Hepatocyte (in vitro differentiated cells): ENCODE data around the gene CARD10. TPM values are rescaled to one million over a fixed set of nuclear protein-coding genes. Genes with fewer than 3 reads are reported as not detected.
A peak's percentile ranks its signal among the peaks of the same experiment; 100 is the strongest.

Experiments used
- DNase-seq: peaks from one replicate; pipeline ENCODE4 v3.0.0-alpha.2; 2016; ENCODE audit warnings: low spot score
- H2AFZ ChIP-seq: fragments of 200-600 bp; sonication (generic); 2 replicates; pipeline ENCODE4 v1.6.0; 2016; ENCODE audit warnings: antibody characterized with exemption, mild to moderate bottlenecking
- H3K27ac ChIP-seq: fragments of 200-600 bp; sonication (generic); 2 replicates; pipeline ENCODE4 v1.5.1; 2016; ENCODE audit warnings: mild to moderate bottlenecking
- H3K27me3 ChIP-seq: fragments of 200-600 bp; sonication (generic); 2 replicates; pipeline ENCODE4 v1.6.1; 2016
- H3K36me3 ChIP-seq: fragments of 200-600 bp; sonication (generic); replicated peaks from 2 replicates; pipeline ENCODE4 v1.5.1; 2016; ENCODE audit warnings: low read depth; ENCODE audit not compliant: insufficient read depth
- H3K4me1 ChIP-seq: fragments of 200-600 bp; sonication (generic); 2 replicates; pipeline ENCODE4 v1.5.1; 2016; ENCODE audit warnings: mild to moderate bottlenecking, moderate library complexity; ENCODE audit not compliant: insufficient read depth
- H3K4me2 ChIP-seq: fragments of 200-600 bp; sonication (generic); 2 replicates; pipeline ENCODE4 v1.6.0; 2016
- H3K4me3 ChIP-seq: fragments of 200-600 bp; sonication (generic); 2 replicates; pipeline ENCODE4 v1.5.1; 2016; ENCODE audit warnings: mild to moderate bottlenecking
- H3K79me2 ChIP-seq: fragments of 200-600 bp; sonication (generic); 2 replicates; pipeline ENCODE4 v1.6.0; 2017; ENCODE audit warnings: mild to moderate bottlenecking
- H3K9me2 ChIP-seq: fragments of 200-600 bp; sonication (generic); replicated peaks from 2 replicates; pipeline ENCODE4 v1.6.0; 2017; ENCODE audit warnings: mild to moderate bottlenecking; ENCODE audit not compliant: insufficient read depth
- H3K9me3 ChIP-seq: fragments of 200-600 bp; sonication (generic); 2 replicates; pipeline ENCODE4 v1.5.1; 2016; ENCODE audit warnings: low read depth, mild to moderate bottlenecking
- H4K20me1 ChIP-seq: fragments of 200-600 bp; sonication (generic); 2 replicates; pipeline ENCODE4 v1.6.0; 2016; ENCODE audit warnings: mild to moderate bottlenecking; ENCODE audit not compliant: insufficient read depth, poor library complexity, severe bottlenecking
- CTCF ChIP-seq: fragments of 200-600 bp; sonication (generic); IDR thresholded peaks from 2 replicates; pipeline ENCODE4 v1.5.1; 2016; ENCODE audit warnings: antibody characterized with exemption, mild to moderate bottlenecking; ENCODE audit not compliant: poor library complexity
- EZH2 ChIP-seq: fragments of 200-600 bp; sonication (generic); IDR thresholded peaks from 2 replicates; pipeline ENCODE4 v1.6.1; 2016; ENCODE audit warnings: antibody characterized with exemption, mild to moderate bottlenecking, borderline replicate concordance
- EZH2phosphoT487 ChIP-seq: fragments of 200-600 bp; sonication (generic); IDR thresholded peaks from one replicate; pipeline ENCODE4 v1.6.1; 2018; ENCODE audit warnings: antibody characterized with exemption, mild to moderate bottlenecking, low read depth, moderate library complexity; ENCODE audit not compliant: unreplicated experiment, severe bottlenecking
- WGBS: methylation state at CpG from one replicate; pipeline ENCODE4 v1.1.6; 2016; ENCODE audit warnings: low lambda C conversion rate; ENCODE audit errors: missing lambda C conversion rate; 5-methylcytosine and 5-hydroxymethylcytosine counted together
- polyA plus RNA-seq: library from polyadenylated mRNA; unstranded; fragments of >200 nt; fragmentation: Nextera tagmentation; extraction: Ambion mirVana; gene quantifications from 2 replicates; pipeline ENCODE4 v1.2.1, GENCODE V29; 2016
- total RNA-seq: library from RNA; depleted of rRNA; stranded (reverse); fragments of >200 nt; gene quantifications from 2 replicates; pipeline ENCODE4 v1.2.3, GENCODE V29; 2014

The CARD10 gene
- total and polyA plus RNA-seq, 2 experiments from 2014 or later = 23.4 to 28.7 TPM

DNA sequence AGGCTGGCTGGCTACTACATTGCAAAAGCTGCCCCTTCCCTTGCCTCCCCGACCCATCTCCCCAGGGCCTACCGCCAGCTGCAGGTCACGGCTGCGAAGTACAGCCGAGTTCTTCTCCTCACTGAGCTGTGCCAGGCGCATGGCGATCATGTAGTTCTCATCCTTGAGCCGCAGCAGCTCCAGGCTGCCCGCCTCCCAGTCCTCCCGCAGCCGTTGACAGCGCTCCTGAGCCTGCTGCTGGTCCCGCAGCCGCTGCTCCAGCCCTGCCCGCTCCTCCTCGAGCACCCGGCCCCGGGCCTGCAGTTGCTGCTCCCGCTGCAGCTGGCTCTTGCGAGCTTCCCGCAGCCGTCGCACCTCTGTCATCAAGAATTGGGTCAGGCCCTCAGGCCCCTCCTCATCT lies 3.3 kb downstream of the CARD10 start:
- H3K4me2 ChIP-seq = no peak overlapping the region
- TF ChIP-seq EZH2phosphoT487 (no peak), CTCF (no peak)
- H3K36me3 ChIP-seq = no peaks in the 10 kb centered on the region
- H3K9me3 ChIP-seq = no peaks in the 10 kb centered on the region
- H3K27me3 ChIP-seq = no peaks in the 10 kb centered on the region
- no peak overlapping the region for H3K4me3 ChIP-seq
- WGBS = 96% methylated on average over 23 of the region's 23 CpGs
- H3K4me1 ChIP-seq = peaks cover 25% of the 10 kb centered on the region
- H3K79me2 ChIP-seq = peaks cover 32% of the 10 kb centered on the region
- no peak overlapping the region for H3K27ac ChIP-seq
- DNase-seq = no peak
- H2AFZ ChIP-seq = no peak overlapping the region
- H3K9me2 ChIP-seq = no peaks in the 10 kb centered on the region
- H4K20me1 ChIP-seq = no peaks in the 10 kb centered on the region

DNA sequence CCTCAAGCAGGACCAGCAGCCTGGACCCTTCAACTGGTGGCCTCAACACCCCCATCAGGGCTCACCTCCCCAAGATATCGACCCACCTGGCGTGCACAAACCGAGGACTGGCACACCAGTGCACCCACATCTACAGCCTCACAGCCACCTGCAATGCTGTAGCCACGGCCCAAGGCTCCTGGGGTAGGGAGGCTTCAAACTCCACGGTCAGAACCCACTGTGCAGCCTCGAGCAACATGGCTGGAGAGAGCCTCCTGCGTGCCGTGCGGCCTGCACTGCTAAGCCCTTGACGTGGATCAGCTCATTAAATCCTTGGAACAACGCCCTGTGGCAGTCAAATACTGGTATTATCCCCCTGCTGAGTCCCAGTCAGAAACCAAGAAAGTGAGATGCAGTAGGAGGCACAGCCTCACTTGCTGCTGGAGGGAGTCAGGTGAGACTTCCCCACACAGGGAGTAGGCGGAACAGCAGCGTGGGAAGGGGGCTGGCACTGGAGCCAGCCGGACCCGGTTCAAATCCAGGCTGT lies 4.6 kb downstream of the CARD10 start:
- Histone ChIP-seq H3K27me3 (no peaks in the 10 kb centered on the region), H3K4me2 (no peak overlapping the region), H3K9me2 (no peaks in the 10 kb centered on the region), H3K4me1 (peaks cover 35% of the 10 kb centered on the region), H3K9me3 (no peaks in the 10 kb centered on the region), H2AFZ (no peak overlapping the region), H4K20me1 (no peaks in the 10 kb centered on the region), H3K27ac (no peak overlapping the region), H3K36me3 (no peaks in the 10 kb centered on the region), H3K79me2 (peaks cover 38% of the 10 kb centered on the region), H3K4me3 (no peak overlapping the region)
- 86% methylated on average over 15 of the region's 15 CpGs for WGBS
- TF ChIP-seq EZH2phosphoT487 (no peak), CTCF (no peak), EZH2 (no peak)
- DNase-seq = no peak

DNA sequence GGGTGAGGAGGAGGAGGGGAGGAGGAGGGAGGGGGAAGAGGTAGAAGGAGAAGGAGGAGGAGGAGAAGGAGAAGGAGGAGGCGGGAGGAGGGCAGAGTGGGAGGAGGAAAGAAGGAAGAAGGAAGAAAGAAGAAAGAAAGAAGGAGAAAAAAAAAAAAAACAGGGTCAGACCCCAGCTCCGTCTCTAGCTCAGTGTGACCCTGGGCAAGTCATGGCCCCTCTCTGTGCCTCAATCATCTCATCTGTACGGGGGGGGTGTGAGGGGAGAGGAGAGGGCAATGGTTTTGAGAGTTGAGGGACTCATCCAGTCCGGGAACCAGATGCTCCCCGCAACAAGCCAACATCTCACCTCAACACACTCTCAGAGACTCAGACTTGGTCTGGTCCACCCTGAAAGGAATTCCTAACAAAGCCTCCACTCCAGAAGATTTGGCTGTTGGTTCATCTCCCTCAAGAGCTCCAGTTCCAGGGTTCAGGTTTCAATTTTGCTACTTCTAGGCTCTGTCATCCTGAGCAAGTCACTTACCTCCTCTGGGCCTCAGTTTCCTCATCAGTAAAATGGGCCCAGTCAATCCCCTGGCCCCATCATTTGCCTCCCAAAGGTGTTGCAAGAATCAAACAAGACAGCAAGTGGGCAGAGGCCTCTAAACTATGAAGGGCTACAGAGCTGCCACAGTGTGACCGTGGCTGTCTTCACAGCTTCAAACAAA lies 7.7 kb downstream of the CARD10 start:
- Histone ChIP-seq H3K4me2 (peak overlapping the region; percentile 67), H3K9me3 (no peaks in the 10 kb centered on the region), H3K4me1 (peaks cover 46% of the 10 kb centered on the region), H4K20me1 (no peaks in the 10 kb centered on the region), H2AFZ (no peak overlapping the region), H3K27me3 (no peaks in the 10 kb centered on the region), H3K36me3 (no peaks in the 10 kb centered on the region), H3K79me2 (peaks cover 20% of the 10 kb centered on the region), H3K27ac (peak overlapping the region; percentile 99), H3K9me2 (no peaks in the 10 kb centered on the region), H3K4me3 (no peak overlapping the region)
- DNase-seq = no peak
- WGBS = 91% methylated on average over 5 of the region's 6 CpGs
- TF ChIP-seq EZH2 (no peak), CTCF (no peak), EZH2phosphoT487 (no peak)
